Mucosa of descending colon (tissue), 3 donors: ENCODE results near the gene C22orf31. TPM values are rescaled to one million over a fixed set of nuclear protein-coding genes. Genes with fewer than 3 reads are reported as not detected.
"Not testable (repeated sequence)": the region's sequence is repeated elsewhere in the genome, so short reads cannot be mapped to it uniquely, and the experiment has no call there.

Source experiments
- ATAC-seq: fragments of 200-7000 bp; cut with Tn5 transposase; one replicate; pipeline ENCODE4 v1.9.1; 2020; ENCODE audit warnings: mild to moderate bottlenecking, moderate library complexity
- DNase-seq, 3 donors: peaks; one replicate each; pipeline ENCODE4 v3.0.0-alpha.2; 2020
- H3K36me3 ChIP-seq: fragments of 200-600 bp; one replicate; pipeline ENCODE4 v1.8.0; 2021; ENCODE audit warnings: low read depth, mild to moderate bottlenecking
- H3K4me1 ChIP-seq: fragments of 200-600 bp; one replicate; pipeline ENCODE4 v1.8.0; 2021; ENCODE audit warnings: low read depth, mild to moderate bottlenecking
- H3K4me3 ChIP-seq: fragments of 200-600 bp; one replicate; pipeline ENCODE4 v1.8.0; 2021; ENCODE audit warnings: mild to moderate bottlenecking
- H3K9me3 ChIP-seq: fragments of 200-600 bp; one replicate; pipeline ENCODE4 v1.8.0; 2021; ENCODE audit warnings: mild to moderate bottlenecking
- intact Hi-C, 2 donors: fragments of 100-400 bp; cut with DNase I in 1 of 2; cut with micrococcal nuclease in 1 of 2; formaldehyde crosslinking; loops; one replicate each; pipeline versions ENCODE4 v1.11.0 to v1.11.1; 2022; cut with DNase I, micrococcal nuclease
- total RNA-seq, 3 donors: library from RNA; stranded (reverse); fragmentation: NEBNext Ultra II Directional in 2 of 3; extraction: Animal tissue kit (Norgen Biotek cat#: 25700) in 2 of 3; gene quantifications; one replicate each; pipeline versions ENCODE4 v1.2.1 to v1.2.4, GENCODE V29; 2021 to 2023
- TF ChIP-seq, protein P1 (sequence below): fragments of 200-600 bp; IDR thresholded peaks from one replicate; pipeline ENCODE4 v1.8.0; 2022; ENCODE audit warnings: antibody characterized with exemption, mild to moderate bottlenecking
- donor health status: DM: no; HTN: no; CAD: no; lungs with moderate emphysema.
- donor health status: DM: no; HTN: no; CAD: no.
- donor health status: DM: no; HTN: yes; CAD: no.

C22orf31 gene
- total RNA-seq, 3 donors from 2014 or later, result 0.41 TPM; not detected in 2

DNA sequence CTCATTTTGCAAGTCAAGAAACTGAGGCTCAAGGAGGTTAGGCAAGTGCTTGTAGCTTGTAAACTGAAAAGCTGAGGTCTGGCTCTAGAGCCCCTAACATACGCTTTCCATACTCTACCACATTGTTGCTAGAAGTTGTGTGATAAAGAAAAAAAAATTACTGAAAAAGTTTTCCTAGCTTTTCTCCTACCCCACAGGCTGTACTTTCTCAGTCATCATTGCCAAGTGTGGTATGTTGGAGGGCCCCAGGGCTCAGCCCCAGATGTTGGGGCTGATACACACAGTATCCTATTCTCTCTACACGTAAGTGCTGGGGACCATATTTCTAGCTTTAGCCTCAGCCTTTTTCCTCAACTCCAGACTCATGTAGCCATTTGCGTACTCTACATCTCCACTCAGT is 27.2 kb upstream of the C22orf31 start:
- intact Hi-C loops, result no loop called here
- Histone ChIP-seq H3K4me3 (no peak overlapping the region), H3K4me1 (peaks cover 6% of the 10 kb centered on the region), H3K36me3 (no peaks in the 10 kb centered on the region), H3K9me3 (no peaks in the 10 kb centered on the region)
- no peak for ATAC-seq
- TF ChIP-seq, protein P1, sequence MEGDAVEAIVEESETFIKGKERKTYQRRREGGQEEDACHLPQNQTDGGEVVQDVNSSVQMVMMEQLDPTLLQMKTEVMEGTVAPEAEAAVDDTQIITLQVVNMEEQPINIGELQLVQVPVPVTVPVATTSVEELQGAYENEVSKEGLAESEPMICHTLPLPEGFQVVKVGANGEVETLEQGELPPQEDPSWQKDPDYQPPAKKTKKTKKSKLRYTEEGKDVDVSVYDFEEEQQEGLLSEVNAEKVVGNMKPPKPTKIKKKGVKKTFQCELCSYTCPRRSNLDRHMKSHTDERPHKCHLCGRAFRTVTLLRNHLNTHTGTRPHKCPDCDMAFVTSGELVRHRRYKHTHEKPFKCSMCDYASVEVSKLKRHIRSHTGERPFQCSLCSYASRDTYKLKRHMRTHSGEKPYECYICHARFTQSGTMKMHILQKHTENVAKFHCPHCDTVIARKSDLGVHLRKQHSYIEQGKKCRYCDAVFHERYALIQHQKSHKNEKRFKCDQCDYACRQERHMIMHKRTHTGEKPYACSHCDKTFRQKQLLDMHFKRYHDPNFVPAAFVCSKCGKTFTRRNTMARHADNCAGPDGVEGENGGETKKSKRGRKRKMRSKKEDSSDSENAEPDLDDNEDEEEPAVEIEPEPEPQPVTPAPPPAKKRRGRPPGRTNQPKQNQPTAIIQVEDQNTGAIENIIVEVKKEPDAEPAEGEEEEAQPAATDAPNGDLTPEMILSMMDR, result no peak
- DNase-seq, result no peak

DNA sequence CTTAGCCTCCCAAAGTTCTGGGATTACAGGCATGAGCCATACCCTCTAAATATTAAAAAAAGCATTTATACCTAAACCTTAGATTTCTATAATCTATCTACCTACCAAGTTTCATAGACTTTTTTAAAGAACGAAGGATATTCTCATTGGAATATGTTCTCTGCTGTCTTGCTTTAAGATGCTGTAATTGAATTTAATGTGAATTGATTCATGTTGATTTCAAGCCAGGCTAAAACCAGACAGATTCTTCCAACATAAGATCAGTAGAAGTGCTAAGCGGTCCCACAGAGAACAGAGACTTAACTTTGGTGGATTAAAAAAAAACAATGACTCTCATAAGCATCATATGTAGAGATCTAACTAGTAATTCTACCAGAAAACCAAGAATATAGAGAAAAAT is 25.4 kb upstream of the C22orf31 start:
- Histone ChIP-seq H3K9me3 (no peaks in the 10 kb centered on the region), H3K4me1 (peaks cover 3% of the 10 kb centered on the region), H3K4me3 (no peak overlapping the region), H3K36me3 (no peaks in the 10 kb centered on the region)
- ATAC-seq, result no peak
- TF ChIP-seq, protein P1, result no peak
- intact Hi-C loops, result no loop called here
- DNase-seq, result no peak

DNA sequence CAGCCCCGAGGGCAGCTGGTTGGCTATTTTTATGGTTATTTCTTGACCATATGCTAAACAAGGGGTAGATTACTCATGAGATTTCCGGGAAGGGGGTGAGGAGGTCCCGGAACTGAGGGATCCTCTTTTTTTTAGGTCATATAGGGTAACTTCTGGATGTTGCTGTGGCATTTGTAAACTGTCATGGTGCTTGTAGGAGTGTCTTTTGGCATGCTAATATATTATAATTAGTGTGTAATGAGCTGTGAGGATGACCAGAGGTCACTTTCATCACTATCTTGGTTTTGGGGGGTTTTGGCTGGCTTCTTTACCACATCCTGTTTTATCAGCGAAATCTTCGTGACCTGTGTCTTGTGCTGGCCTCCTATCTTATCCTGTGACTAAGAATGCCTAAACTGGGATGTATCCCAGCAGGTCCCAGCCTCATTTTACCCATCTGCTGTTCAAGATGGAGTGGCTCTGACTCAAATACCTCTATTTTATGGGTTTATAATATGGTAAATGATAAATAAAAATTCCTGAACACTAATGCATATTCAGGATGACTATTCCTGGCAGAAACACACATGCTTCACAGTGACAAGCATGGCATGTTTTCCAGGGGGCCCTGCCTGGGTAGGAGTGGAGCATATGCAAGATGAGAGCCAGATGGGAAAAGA is 22.4 kb upstream of the C22orf31 start:
- no peak for ATAC-seq
- TF ChIP-seq, protein P1, result no peak
- no peaks in the 10 kb centered on the region for H3K9me3 ChIP-seq
- H3K36me3 ChIP-seq, result no peaks in the 10 kb centered on the region
- peaks cover 13% of the 10 kb centered on the region for H3K4me1 ChIP-seq
- intact Hi-C loops, result no loop called here
- no peak overlapping the region for H3K4me3 ChIP-seq
- no peak for DNase-seq

DNA sequence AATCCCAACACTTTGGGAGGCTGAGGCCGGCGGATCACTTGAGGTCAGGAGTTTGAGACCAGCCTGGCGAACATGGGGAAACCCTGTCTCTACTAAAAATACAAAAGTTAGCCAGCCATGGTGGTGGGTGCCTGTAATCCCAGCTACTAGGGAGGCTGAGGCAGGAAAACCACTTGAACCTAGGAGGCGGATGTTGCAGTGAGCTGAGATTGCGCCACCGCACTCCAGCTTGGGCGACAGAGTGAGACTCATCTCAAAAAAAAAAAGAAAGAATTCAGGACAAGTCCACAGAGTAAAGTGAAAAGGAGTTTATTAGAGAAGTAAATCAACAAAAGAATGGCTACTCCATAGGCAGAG is 21.9 kb upstream of the C22orf31 start:
- ATAC-seq, result not testable (repeated sequence)
- peaks cover 18% of the 10 kb centered on the region for H3K4me1 ChIP-seq

DNA sequence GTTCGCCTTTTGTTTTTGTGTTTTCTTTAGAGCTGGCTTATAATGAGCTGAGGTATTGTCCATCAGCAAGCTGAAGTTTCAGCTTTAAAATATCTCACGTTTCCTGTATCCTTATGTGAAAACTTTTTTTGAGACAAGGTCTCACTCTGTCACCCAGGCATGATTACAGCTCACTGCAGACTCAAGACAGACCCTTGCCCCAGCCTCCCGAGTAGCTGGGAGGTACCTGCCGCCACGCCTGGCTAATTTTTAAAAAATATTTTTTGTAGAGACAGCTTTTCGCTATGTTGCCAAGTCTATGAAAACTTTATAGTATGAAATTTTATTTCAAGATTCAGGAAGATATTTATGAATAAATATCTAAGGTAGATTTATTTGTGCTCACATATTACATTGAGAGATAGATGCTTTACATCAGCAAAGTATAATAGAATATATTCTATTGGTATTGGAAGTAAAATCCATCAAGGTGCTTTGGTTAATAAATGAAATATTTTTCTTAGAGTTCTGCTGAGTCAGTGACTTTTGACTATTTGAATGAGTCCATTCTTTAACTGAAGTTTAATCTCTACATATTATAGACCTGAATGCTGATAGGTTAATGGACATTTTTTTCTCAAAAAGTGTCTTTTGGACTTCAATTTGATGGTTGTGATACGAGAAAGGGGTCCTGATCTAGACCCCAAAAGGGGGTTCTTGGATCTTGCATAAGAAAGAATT is 21.4 kb upstream of the C22orf31 start:
- no peak for ATAC-seq
- no peak for DNase-seq
- H3K4me3 ChIP-seq, result no peak overlapping the region
- H3K4me1 ChIP-seq, result peaks cover 18% of the 10 kb centered on the region
- TF ChIP-seq, protein P1, result no peak
- H3K36me3 ChIP-seq, result no peaks in the 10 kb centered on the region
- H3K9me3 ChIP-seq, result no peaks in the 10 kb centered on the region
- intact Hi-C loops, result no loop called here

More for the DNA sequence above, 21.9 kb upstream of the C22orf31 start:
- H3K36me3 ChIP-seq, intact Hi-C loops, H3K9me3 ChIP-seq, H3K4me3 ChIP-seq, DNase-seq: not testable (repeated sequence)

DNA sequence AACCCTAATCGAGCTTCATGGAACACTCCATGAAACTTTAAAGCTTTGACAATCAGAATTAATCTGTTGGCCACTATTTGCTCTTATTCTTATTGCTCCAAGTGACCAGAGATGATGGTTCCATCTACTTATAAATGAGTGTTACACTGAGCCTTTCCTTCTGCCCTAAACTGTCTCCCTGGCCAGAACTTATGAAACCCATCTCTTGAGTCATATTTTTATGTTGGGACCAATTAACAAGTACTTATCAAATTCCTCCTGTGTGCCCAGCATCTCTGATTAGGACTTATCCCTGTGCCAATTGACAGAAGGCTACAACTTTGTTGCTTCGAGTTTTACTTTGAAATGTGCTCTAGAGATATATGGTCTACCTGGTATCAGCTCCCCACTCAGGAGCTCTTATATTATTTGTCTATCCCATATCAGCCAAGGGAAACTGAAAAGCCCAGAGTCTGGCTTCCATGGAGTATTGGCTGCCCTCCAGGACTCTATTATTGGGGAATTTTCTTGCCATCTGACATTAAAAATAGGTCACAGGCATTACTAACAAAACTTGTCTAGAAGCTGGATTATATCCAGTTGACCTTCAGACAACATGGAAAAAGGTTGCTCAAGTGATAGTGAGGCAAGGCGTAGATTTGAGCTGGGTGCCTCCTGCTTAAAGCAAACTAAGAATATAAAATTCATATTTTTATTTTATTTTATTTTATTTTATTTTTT is 20.0 kb upstream of the C22orf31 start:
- no peak for ATAC-seq

More for the DNA sequence above, 20.0 kb upstream of the C22orf31 start:
- H3K9me3 ChIP-seq, result no peaks in the 10 kb centered on the region
- H3K4me3 ChIP-seq, result no peak overlapping the region
- intact Hi-C loops, result no loop called here
- TF ChIP-seq, protein P1, result no peak
- H3K4me1 ChIP-seq, result peaks cover 18% of the 10 kb centered on the region
- DNase-seq, result no peak
- no peaks in the 10 kb centered on the region for H3K36me3 ChIP-seq
